OCI-LY1 (cell line): Measurements from ENCODE around the gene BABAM2.

Experiments used
- H2AFZ ChIP-seq: fragments of 200-600 bp; sonication (generic), shearing (Covaris generic); 2 replicates; pipeline ENCODE4 v1.6.0; 2014; ENCODE audit warnings: antibody characterized with exemption, mild to moderate bottlenecking, low read length
- H3F3A ChIP-seq: fragments of 200-600 bp; sonication (generic), shearing (Covaris generic); 2 replicates; pipeline ENCODE4 v1.6.0; 2014; ENCODE audit warnings: mild to moderate bottlenecking, antibody characterized with exemption, low read length, moderate library complexity; ENCODE audit not compliant: insufficient read depth
- H3K27ac ChIP-seq: fragments of 200-600 bp; sonication (generic); 2 replicates; pipeline ENCODE4 v1.5.1; 2014; ENCODE audit warnings: low read length, mixed run types, mild to moderate bottlenecking, low read depth; ENCODE audit not compliant: poor library complexity, severe bottlenecking
- H3K27me3 ChIP-seq: fragments of 200-600 bp; sonication (generic); 2 replicates; pipeline ENCODE4 v1.6.0; 2014; ENCODE audit warnings: antibody characterized with exemption, mild to moderate bottlenecking, low read length, moderate library complexity; ENCODE audit not compliant: insufficient read depth
- H3K36me3 ChIP-seq: fragments of 200-600 bp; sonication (generic); 2 replicates; pipeline ENCODE4 v1.6.1; 2014; ENCODE audit warnings: mild to moderate bottlenecking, antibody characterized with exemption, low read length, moderate library complexity, mixed read lengths; ENCODE audit not compliant: insufficient read depth
- H3K4me1 ChIP-seq: fragments of 200-600 bp; sonication (generic); 2 replicates; pipeline ENCODE4 v1.5.1; 2014; ENCODE audit warnings: mild to moderate bottlenecking, low read length, moderate library complexity; ENCODE audit not compliant: insufficient read depth, severe bottlenecking
- H3K4me2 ChIP-seq: fragments of 200-600 bp; sonication (generic), shearing (Covaris generic); 2 replicates; pipeline ENCODE4 v1.6.1; 2014; ENCODE audit warnings: low read length
- H3K4me3 ChIP-seq: fragments of 200-600 bp; sonication (generic); 2 replicates; pipeline ENCODE4 v1.5.1; 2014; ENCODE audit warnings: low read length, low read depth, mild to moderate bottlenecking, mixed read lengths; ENCODE audit not compliant: poor library complexity, severe bottlenecking
- H3K79me2 ChIP-seq: fragments of 200-600 bp; shearing (Covaris generic); 2 replicates; pipeline ENCODE4 v1.6.1; 2016; ENCODE audit warnings: mixed run types, low read length, mixed read lengths; ENCODE audit not compliant: insufficient read depth
- H3K9ac ChIP-seq: fragments of 200-600 bp; sonication (generic), shearing (Covaris generic); 2 replicates; pipeline ENCODE4 v1.6.1; 2014; ENCODE audit warnings: mild to moderate bottlenecking, low read length, mixed read lengths
- H3K9me2 ChIP-seq: fragments of 200-600 bp; sonication (generic), shearing (Covaris generic); 2 replicates; pipeline ENCODE4 v1.6.1; 2014; ENCODE audit warnings: low read depth, mild to moderate bottlenecking, low read length, mixed read lengths
- H3K9me3 ChIP-seq: fragments of 200-600 bp; shearing (Covaris generic); 2 replicates; pipeline ENCODE4 v1.6.1; 2014; ENCODE audit warnings: low read length, mixed read lengths
- H4K20me1 ChIP-seq: fragments of 200-600 bp; sonication (generic), shearing (Covaris generic); 2 replicates; pipeline ENCODE4 v1.6.0; 2016; ENCODE audit warnings: mild to moderate bottlenecking, low read length; ENCODE audit not compliant: insufficient read depth
- EZH2 ChIP-seq: fragments of 200-600 bp; sonication (generic), shearing (Covaris generic); IDR thresholded peaks from 2 replicates; pipeline ENCODE4 v1.8.0; 2017; ENCODE audit warnings: borderline replicate concordance, mixed run types, mild to moderate bottlenecking, antibody characterized with exemption, low read length, moderate library complexity, mixed read lengths
- TF ChIP-seq, protein P1 (sequence below): fragments of 200-600 bp; sonication (generic), shearing (Covaris generic); IDR thresholded peaks from 2 replicates; pipeline ENCODE4 v1.5.1; 2017; ENCODE audit warnings: mild to moderate bottlenecking, antibody characterized with exemption, low read length, moderate library complexity, mixed read lengths

The BABAM2 gene

DNA sequence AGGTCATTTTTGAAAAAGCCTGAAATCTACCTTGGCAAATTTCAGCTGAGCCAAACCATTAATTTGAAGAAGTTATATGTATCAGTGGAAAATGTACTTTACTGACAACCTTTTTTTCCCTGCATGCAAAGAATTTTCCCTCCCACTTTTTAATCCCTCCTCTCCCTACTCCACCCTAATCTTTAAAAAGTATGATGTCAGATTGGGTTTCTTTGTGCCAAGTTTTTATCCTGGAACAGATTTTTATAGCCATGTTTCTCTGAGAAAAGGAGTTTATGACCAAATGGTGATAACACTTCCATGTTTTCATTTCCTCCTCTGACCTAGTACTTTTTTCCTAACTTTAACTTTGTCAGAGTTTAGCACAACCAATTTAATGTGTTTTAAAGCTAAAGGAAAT lies 251.9 kb downstream of the BABAM2 start:
- Histone ChIP-seq H3K9me2 (no peaks in the 10 kb centered on the region), H4K20me1 (no peaks in the 10 kb centered on the region), H3K4me3 (no peak overlapping the region), H3K4me1 (no peaks in the 10 kb centered on the region), H3K4me2 (no peak overlapping the region), H3K36me3 (no peaks in the 10 kb centered on the region), H3F3A (no peaks in the 10 kb centered on the region), H2AFZ (no peak overlapping the region), H3K27ac (no peak overlapping the region), H3K79me2 (no peaks in the 10 kb centered on the region), H3K9ac (no peak overlapping the region), H3K27me3 (no peaks in the 10 kb centered on the region), H3K9me3 (no peaks in the 10 kb centered on the region)
- TF ChIP-seq, protein P1, sequence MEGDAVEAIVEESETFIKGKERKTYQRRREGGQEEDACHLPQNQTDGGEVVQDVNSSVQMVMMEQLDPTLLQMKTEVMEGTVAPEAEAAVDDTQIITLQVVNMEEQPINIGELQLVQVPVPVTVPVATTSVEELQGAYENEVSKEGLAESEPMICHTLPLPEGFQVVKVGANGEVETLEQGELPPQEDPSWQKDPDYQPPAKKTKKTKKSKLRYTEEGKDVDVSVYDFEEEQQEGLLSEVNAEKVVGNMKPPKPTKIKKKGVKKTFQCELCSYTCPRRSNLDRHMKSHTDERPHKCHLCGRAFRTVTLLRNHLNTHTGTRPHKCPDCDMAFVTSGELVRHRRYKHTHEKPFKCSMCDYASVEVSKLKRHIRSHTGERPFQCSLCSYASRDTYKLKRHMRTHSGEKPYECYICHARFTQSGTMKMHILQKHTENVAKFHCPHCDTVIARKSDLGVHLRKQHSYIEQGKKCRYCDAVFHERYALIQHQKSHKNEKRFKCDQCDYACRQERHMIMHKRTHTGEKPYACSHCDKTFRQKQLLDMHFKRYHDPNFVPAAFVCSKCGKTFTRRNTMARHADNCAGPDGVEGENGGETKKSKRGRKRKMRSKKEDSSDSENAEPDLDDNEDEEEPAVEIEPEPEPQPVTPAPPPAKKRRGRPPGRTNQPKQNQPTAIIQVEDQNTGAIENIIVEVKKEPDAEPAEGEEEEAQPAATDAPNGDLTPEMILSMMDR, result no peak
- TF ChIP-seq EZH2, result no peak

DNA sequence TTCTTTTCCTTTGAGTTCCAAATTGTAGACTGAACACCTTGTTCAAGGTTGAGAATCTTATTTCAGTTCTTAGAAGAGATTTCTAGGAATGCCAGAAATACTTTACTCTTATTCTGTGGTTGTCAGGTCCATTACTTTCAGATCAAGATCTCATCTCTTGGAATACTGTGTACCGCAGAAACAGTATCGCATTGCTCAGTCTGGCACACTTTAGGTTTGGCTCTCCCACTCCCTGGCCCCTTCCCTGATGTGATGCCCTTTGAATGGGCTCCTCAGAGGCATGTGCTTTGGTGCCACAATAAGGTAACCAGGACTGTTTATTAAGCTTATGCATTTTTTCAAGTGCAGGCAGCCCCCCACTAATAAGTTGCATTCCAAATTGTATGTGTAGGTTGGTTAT lies 257.5 kb downstream of the BABAM2 start:
- Histone ChIP-seq H3K4me1 (no peaks in the 10 kb centered on the region), H3K4me3 (no peak overlapping the region), H3K27me3 (no peaks in the 10 kb centered on the region), H3K79me2 (no peaks in the 10 kb centered on the region), H2AFZ (no peak overlapping the region), H3K9me2 (no peaks in the 10 kb centered on the region), H3K9ac (no peak overlapping the region), H3K4me2 (no peak overlapping the region), H3F3A (no peaks in the 10 kb centered on the region), H3K36me3 (no peaks in the 10 kb centered on the region), H3K9me3 (no peaks in the 10 kb centered on the region), H3K27ac (no peak overlapping the region), H4K20me1 (no peaks in the 10 kb centered on the region)
- TF ChIP-seq, protein P1, result no peak
- no peak for TF ChIP-seq EZH2

DNA sequence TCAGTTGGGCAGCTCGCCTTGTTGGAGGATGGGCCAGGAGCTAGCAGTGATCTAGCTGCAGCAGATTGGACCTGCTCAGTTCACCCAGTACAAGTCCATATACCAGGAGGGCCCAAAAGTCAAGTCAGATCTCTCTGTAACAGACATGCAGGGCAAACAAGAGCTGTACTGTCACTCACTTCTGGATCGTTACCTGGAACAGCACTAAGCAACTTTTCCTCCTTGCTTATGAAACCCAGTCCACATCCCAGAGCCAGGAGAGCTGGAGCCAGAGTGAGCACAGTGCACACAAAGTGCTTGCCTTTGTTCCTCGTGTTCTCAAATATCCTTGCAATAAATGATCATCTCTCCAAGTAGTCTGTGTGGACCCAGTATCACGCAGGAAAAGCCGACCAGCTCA lies 258.0 kb downstream of the BABAM2 start:
- Histone ChIP-seq H3K4me2 (no peak overlapping the region), H3K4me3 (no peak overlapping the region), H3K79me2 (no peaks in the 10 kb centered on the region), H3F3A (no peaks in the 10 kb centered on the region), H3K9me3 (no peaks in the 10 kb centered on the region), H4K20me1 (no peaks in the 10 kb centered on the region), H3K9ac (no peak overlapping the region), H3K27ac (no peak overlapping the region), H3K36me3 (no peaks in the 10 kb centered on the region), H3K27me3 (no peaks in the 10 kb centered on the region), H2AFZ (no peak overlapping the region), H3K9me2 (no peaks in the 10 kb centered on the region), H3K4me1 (no peaks in the 10 kb centered on the region)
- TF ChIP-seq, protein P1, result no peak
- TF ChIP-seq EZH2, result no peak
